PFSK-1 (cell line): ENCODE results near the gene TPP1.

ENCODE experiments used
- FOXP2 ChIP-seq: optimal IDR thresholded peaks from 2 replicates; pipeline ENCODE3; 2011; ENCODE audit warnings: borderline replicate concordance, control low read depth, inconsistent platforms; ENCODE audit not compliant: insufficient read depth; ENCODE audit errors: extremely low read length, extremely low read depth
- POLR2AphosphoS5 ChIP-seq: IDR thresholded peaks from 2 replicates; pipeline ENCODE4 v1.6.1; 2012; ENCODE audit warnings: low read depth, mild to moderate bottlenecking, control low read depth, low read length, moderate library complexity
- REST ChIP-seq, 2 experiments: IDR thresholded peaks; 2 replicates each; pipeline versions ENCODE4 v1.6.1 to v1.8.0; 2011 to 2012; ENCODE audit warnings: low read depth in 2 of 2, low read length in 2 of 2, control low read depth in 1 of 2, inconsistent platforms in 1 of 2, mild to moderate bottlenecking in 1 of 2, moderate library complexity in 1 of 2; ENCODE audit not compliant: insufficient read depth in 1 of 2
- SIN3A ChIP-seq: IDR thresholded peaks from 2 replicates; pipeline ENCODE4 v1.6.1; 2012; ENCODE audit warnings: mild to moderate bottlenecking, low read length, moderate library complexity, borderline replicate concordance; ENCODE audit not compliant: insufficient read depth
- TAF1 ChIP-seq: IDR thresholded peaks from 2 replicates; pipeline ENCODE4 v1.6.1; 2012; ENCODE audit warnings: low read length, control low read depth, borderline replicate concordance; ENCODE audit not compliant: insufficient read depth

TPP1 gene

GRCh38 chr11:6599881-6600390 lies 19.3 kb downstream of the TPP1 start:
- TF ChIP-seq FOXP2 (no peak), SIN3A (no peak), POLR2AphosphoS5 (no peak), TAF1 (no peak), REST (IDR thresholded peaks at IDR 0.05; ENCODE audit: insufficient read depth in 1 of 2, low read depth in 2 of 2, low read length in 2 of 2) (no peak)

GRCh38 chr11:6599449-6599848 lies 19.8 kb downstream of the TPP1 start:
- TF ChIP-seq TAF1 (no peak), FOXP2 (no peak), REST (IDR thresholded peaks at IDR 0.05; ENCODE audit: insufficient read depth in 1 of 2, low read depth in 2 of 2, low read length in 2 of 2) (no peak), SIN3A (no peak), POLR2AphosphoS5 (no peak)

GRCh38 chr11:6598555-6598954 lies 20.7 kb downstream of the TPP1 start:
- no peak for TF ChIP-seq SIN3A
- no peak for TF ChIP-seq FOXP2
- TF ChIP-seq POLR2AphosphoS5 = no peak
- no peak for TF ChIP-seq TAF1
- TF ChIP-seq REST (IDR thresholded peaks at IDR 0.05; ENCODE audit: insufficient read depth in 1 of 2, low read depth in 2 of 2, low read length in 2 of 2) = no peak

GRCh38 chr11:6596239-6596877 lies 22.9 kb downstream of the TPP1 start:
- TF ChIP-seq SIN3A (no peak), TAF1 (no peak), FOXP2 (no peak), REST (IDR thresholded peaks at IDR 0.05; ENCODE audit: insufficient read depth in 1 of 2, low read depth in 2 of 2, low read length in 2 of 2) (no peak), POLR2AphosphoS5 (no peak)
